Epithelial cell of proximal tubule (primary cell): Measurements from ENCODE around the gene ATR. TPM values are rescaled to one million over a fixed set of nuclear protein-coding genes. Genes with fewer than 3 reads are reported as not detected.
"Not testable (repeated sequence)": the region's sequence is repeated elsewhere in the genome, so short reads cannot be mapped to it uniquely, and the experiment has no call there.

ENCODE experiments used
- DNase-seq: peaks from one replicate; pipeline ENCODE4 v3.0.0-alpha.2; 2011; ENCODE audit warnings: low read depth
- H3K4me3 ChIP-seq: 2 replicates; pipeline ENCODE4 v1.5.1; 2011; ENCODE audit warnings: low read depth, mild to moderate bottlenecking, low read length
- total RNA-seq: library from RNA; depleted of rRNA; stranded (reverse); fragments of >200 nt; gene quantifications from 2 replicates; pipeline ENCODE4 v1.2.3, GENCODE V29; 2015
- TF ChIP-seq, protein P1 (sequence below): conservative IDR thresholded peaks from 2 replicates; pipeline ENCODE4 v1.5.1; 2012; ENCODE audit warnings: low read depth, mild to moderate bottlenecking, low read length

ATR gene
- total RNA-seq, 1 donor from 2014 or later: 20.4 TPM

GRCh38 chr3:142450881-142451280 lies 127.7 kb downstream of the ATR start:
- TF ChIP-seq, protein P1, sequence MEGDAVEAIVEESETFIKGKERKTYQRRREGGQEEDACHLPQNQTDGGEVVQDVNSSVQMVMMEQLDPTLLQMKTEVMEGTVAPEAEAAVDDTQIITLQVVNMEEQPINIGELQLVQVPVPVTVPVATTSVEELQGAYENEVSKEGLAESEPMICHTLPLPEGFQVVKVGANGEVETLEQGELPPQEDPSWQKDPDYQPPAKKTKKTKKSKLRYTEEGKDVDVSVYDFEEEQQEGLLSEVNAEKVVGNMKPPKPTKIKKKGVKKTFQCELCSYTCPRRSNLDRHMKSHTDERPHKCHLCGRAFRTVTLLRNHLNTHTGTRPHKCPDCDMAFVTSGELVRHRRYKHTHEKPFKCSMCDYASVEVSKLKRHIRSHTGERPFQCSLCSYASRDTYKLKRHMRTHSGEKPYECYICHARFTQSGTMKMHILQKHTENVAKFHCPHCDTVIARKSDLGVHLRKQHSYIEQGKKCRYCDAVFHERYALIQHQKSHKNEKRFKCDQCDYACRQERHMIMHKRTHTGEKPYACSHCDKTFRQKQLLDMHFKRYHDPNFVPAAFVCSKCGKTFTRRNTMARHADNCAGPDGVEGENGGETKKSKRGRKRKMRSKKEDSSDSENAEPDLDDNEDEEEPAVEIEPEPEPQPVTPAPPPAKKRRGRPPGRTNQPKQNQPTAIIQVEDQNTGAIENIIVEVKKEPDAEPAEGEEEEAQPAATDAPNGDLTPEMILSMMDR: no peak
- no peak for DNase-seq
- H3K4me3 ChIP-seq: no peak overlapping the region

DNA sequence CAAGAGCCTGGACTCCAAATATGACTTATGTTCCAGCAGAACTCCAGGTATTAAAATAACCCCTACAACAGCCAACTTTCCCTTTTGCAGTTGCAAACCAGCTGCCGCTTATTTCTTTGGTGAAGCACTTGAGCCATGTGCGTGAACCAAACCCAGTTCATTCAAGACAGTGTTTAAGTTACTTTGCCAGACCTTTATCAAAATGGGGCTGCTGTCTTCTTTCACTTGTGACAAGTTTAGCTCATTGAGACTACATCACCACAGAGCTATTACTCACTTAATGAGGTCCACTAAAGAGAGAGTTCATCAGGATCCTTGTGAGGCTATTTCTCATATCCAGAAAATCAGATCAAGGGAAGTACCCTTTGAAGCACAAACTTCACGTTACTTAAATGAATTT lies 128.3 kb downstream of the ATR start:
- no peak overlapping the region for H3K4me3 ChIP-seq
- no peak for DNase-seq
- TF ChIP-seq, protein P1: no peak

DNA sequence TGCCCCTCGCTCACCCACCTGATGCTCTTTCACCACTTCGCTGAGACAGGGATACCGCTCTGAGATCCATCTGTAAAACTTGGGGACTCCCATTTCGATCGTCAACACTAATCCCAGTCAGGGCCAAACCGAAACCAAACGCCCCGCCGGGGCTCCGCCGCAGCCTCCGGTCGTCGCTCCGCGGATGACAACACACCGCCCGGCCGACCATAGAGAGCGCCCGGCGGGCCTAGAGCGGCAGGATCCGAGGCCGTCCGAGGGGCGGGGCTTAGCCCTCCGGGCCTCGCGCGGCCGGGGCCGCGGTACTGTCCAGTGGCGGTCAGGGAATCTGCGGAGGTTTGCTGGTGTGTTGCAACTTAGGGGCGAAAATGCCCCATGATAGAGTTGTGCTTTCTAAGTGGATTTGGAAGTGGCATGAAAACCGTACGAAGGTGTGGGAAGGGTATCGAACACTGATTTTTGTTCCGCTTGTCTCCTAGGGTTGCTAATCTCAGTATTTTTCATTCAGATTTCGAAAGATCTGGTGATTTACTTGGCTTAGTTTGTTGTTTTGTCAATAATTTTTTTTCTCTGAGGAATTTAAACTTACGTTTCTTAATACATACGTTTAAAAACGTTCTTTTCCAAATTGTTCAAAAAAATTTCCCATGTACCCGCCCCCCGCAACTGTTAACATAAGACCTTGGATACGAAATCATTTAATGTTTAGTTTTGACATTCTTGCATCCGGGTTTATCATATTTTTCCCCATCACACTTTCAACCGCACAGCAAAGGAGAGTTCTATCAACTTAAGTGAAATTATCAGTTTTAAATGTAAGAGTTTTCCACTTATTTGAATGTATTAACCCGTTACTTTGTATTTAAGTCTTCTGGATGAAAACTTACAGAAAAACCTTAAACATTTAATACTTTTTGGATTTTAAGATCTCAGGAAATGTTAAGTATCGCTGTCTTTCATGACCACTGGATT lies 130.4 kb downstream of the ATR start, which contains the start of gene XRN1:
XRN1 (minus strand) TSS at position 186 of the 972 bp plus-strand sequence; CDS start at position 93, 93 bp downstream.
- peak within 1 kb of the TSS; percentile 96 for H3K4me3 ChIP-seq
- TF ChIP-seq, protein P1: no peak
- DNase-seq: peak; percentile 37

DNA sequence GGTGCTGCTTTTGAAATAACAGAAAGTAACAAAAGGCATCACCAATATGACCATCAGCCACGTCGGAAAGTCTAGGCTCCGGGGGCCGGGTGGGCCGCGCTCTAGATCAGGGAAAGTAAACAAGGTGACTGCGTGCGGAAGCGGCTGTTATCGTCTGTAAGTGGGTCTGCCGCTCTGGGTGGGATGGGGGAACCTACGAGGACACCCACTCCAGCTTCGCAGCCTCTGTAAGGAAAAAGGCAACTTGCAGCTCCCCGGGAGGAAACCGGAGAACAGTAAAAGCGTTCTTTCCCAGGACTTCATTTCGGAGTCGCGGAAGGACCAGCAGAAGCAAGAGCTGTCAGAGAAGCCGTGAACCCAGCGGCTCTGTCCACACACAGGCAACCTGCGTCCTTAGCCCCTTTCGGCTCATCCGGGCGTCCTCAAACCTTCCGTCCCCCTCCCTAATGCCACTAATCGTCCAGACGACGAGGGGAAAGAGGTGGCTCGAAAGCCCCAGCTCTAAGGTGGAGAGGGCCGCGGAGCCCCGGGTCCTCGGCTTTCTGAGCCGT lies 131.2 kb downstream of the ATR start:
- TF ChIP-seq, protein P1: no peak
- no peak for DNase-seq
- H3K4me3 ChIP-seq: peak overlapping the region; percentile 96

DNA sequence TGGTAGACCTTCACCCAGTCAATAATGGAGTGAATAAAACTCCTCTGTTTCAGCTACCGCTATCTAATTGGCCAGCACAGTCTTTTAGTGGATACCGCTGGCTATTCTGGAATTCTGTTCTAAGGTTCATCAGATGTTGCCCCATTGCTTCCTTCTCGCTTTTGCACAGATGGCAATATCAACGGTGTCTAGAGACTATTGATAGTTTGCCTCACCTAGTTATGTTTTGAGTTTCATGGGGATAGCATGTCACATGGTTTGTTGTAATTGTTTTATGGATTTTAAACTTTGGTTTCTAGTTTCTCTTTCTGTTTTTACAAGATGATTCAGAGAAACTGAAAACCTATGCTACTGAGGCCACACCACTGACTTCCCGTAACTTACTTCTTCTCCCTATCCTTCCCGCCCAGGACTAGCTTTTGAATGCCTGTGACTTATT lies 132.7 kb downstream of the ATR start:
- no peak for DNase-seq
- TF ChIP-seq, protein P1: no peak
- peak overlapping the region; percentile 96 for H3K4me3 ChIP-seq

DNA sequence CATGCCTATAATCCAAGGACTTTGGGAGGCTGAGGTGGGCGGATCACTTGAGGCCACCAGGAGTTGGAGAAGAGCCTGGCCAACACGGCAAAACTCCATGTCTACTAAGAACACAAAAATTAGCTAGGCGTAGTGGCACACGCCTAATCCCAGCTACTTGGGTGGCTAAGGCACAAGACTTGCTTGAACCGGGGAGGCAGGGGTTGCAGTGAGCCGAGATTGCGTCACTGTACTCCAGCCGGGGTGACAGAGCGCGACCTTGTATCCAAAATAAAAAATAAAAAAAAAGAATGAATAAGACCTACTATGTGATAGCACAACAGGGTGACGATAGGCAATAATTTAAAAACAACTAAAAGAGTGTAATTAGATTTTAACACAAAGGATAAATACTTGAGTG lies 134.2 kb downstream of the ATR start:
- TF ChIP-seq, protein P1: no peak

GRCh38 chr3:142443060-142443459 lies 135.5 kb downstream of the ATR start:
- not testable (repeated sequence) for H3K4me3 ChIP-seq

More for the DNA sequence above, 134.2 kb downstream of the ATR start:
- DNase-seq: no peak
- no peak overlapping the region for H3K4me3 ChIP-seq

DNA sequence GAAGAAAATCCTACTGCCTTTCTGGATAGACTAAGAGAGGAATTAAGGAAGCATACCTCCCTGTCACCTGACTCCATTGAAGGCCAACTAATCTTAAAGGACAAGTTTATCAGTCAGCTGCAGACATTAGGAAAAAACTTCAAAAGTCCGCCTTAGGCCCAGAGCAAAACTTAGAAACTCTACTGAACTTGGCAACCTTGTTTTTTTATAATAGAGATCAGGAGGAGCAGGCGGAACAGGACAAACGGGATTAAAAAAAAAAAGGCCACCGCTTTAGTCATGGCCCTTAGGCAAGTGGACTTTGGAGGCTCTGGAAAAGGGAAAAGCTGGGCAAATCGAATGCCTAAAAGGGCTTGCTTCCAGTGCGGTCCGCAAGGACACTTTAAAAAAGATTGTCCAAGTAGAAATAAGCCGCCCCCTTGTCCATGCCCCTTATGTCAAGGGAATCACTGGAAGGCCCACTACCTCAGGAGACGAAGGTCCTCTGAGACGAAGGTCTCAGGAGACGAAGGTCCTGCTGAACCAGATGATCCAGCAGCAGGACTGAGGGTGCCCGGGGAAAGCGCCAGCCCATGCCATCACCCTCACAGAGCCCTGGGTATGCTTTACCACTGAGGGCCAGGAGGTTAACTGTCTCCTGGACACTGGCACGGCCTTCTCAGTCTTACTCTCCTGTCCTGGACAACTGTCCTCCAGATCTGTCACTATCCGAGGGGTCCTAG lies 138.9 kb downstream of the ATR start:
- DNase-seq, H3K4me3 ChIP-seq: not testable (repeated sequence)

More at GRCh38 chr3:142443060-142443459, 135.5 kb downstream of the ATR start:
- DNase-seq: not testable (repeated sequence)

DNA sequence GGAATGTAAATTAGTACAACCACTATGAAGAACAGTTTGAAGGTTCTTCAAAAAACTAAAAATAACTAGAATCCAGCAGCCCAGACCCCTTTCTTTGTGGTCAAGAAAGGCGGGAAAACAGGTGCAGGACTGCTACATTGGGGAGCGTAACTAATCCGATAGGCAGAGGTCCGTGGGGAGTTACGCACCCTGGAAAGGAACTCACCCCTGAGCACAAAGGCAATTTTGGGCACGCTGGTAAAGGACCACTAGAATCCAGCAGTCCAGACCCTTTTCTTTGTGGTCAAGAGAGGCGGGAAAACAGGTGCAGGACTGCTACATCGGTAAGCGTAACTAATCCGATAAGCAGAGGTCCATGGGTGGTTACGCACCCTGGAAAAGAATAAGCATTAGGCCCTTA lies 140.4 kb downstream of the ATR start:
- H3K4me3 ChIP-seq, DNase-seq: not testable (repeated sequence)
